ENCODE data around the gene ACYP1.
A peak's percentile ranks its signal among the peaks of the same experiment; 100 is the strongest.
"Not testable (repeated sequence)": the region's sequence is repeated elsewhere in the genome, so short reads cannot be mapped to it uniquely, and the experiment has no call there.

Gene ACYP1

DNA sequence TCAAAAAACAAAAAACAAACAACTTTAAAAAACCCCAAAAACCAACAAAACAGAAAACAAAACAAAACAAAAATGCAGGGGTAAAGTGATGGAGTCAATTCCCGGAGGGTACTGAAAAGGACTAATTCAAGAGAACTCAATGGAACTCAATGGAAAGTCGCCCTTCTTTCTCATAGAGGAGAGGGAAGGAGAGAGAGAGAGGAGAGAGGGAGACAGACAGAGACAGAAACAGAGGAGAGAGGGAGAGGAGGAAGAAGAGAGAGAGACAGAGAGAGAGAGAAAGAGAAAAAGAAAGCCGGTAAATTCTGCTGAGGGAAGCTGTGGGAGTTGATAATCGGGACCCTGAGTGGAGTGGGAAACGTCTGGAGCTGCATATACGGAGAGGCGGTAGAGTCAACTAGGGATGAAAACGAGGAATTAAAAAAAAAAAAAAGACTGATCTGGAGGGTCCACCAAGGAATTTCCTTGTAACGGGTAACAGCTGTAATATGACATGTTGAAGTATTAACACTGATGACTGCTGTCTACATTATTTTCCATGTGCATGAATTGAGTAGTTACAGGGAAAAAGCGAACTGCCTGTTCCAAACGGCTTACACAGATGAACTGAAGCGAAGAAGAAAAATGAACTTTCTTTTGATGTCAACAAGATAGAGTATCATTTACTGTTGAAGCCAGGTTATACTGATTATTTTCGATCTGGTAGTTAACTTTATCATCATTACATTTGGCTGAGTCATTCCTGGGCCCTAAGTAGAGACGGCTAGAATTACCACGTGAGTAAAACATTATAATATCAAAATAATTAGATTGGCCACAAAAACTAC is 4.7 kb upstream of the ACYP1 start:
- DNase-seq (ENCODE audit: low read depth in 2 of 2) = no peak

DNA sequence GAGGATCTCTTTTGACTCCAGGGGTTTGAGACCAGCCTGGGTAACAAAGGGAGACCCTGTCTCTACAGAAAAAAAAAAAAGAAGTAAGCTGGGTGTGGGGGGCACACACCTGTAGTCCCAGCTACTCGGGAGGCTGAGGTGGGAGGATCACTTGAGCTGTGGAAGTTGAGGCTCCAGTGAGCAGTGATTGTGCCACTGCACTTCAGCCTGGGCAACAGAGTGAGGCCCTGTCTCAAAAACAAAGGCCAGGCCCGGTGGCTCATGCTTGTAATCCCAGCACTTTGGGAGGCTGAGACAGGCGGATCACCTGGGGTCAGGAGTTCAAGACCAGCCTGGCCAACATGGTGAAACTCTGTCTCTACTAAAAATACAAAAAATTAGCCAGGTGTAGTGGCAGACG is 3.9 kb upstream of the ACYP1 start:
- not testable (repeated sequence) for DNase-seq (ENCODE audit: low read depth in 2 of 2)

DNA sequence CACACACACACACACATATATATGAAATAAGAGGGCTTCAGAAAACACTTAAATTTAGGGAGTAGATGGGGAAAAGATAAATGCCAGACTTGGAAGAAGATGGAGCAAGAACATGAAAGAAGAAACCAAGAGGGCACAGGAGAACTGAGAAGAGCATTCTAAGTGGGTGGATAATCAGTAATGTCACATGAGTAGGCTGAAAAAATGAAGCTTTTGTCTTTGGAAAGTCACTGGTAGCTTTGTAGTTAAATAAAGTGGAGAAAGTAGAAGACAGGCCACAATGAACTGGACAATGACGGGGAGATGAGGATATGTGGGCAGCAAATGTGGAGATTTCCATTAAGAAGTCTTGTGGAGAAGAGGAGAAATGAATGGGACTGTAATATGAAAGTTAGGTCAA is 3.4 kb upstream of the ACYP1 start:
- DNase-seq (ENCODE audit: low read depth in 2 of 2) = no peak

DNA sequence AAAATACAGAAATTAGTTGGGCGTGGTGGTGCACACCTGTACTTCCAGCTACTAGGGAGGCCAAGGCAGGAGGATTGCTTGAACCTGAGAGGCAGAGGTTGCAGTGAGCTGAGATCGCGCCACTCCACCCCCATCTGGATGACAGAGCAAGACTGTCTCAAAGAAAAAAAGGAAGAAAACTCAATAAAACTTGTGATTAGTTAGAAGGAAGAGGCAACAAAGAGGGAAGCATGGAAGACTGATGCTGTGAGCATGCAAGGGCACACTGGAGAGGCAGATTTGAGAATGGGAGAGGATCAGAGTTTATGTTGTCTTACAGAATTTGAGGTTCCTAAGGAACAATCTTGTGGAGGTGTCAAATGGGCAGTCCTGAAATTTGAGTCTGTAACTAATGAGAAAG is 2.9 kb upstream of the ACYP1 start:
- no peak for DNase-seq (ENCODE audit: low read depth in 2 of 2)

DNA sequence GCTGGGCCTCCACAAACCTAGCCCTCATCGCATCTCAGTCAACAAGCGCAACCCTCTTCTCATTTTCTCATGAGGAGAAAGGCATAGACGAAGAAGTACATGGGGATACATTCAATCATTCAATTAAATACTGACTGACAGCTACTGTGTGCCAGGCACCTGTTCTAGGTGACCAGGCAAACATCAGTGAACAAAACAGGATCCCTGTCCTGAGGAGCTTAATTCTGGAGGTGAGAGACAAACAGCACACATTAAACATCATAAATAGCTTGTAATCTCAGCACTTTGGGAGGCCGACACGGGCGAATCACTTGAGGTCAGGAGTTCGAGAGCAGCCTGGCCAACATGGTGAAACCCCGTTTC is 362 bp upstream of the ACYP1 start:
- DNase-seq (ENCODE audit: low read depth in 2 of 2) = no peak

DNA sequence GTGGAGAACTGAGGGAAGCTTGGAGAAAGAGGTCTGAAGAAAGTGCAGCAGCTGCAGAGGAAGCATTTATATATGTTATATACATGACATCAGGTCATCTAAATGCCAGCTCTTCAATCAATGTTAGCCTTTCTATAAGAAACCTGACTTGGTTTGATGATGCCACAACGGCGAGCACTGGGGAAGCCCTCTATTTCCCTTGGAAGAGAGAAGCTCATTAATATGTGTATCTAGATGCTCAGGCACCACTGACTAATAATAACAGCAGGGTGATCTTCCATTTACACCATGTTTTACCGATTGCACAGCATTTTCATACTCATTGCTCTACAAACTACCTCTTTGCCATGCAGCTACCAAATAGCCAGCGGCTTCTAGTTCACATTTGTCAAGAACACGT is 811 bp downstream of the ACYP1 start:
- DNase-seq (ENCODE audit: low read depth in 2 of 2) = no peak

DNA sequence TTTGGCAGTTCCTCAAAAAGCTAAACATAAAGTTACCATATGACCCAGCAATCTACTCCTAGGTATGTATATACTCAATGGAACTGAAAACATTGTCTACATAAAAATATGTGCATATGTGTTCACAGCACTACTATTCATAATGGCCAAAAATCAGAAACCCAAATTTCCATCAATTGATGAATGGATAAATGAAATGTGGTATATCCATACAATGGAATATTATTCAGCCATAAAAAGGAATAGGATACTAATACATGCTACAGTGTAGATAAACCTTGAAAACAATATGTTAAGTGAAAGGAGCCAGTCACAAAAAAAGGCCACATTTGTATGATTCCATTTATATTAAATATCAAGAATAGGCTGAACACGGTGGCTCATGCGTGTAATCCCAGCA is 3.4 kb downstream of the ACYP1 start:
- DNase-seq (ENCODE audit: low read depth in 2 of 2) = no peak

DNA sequence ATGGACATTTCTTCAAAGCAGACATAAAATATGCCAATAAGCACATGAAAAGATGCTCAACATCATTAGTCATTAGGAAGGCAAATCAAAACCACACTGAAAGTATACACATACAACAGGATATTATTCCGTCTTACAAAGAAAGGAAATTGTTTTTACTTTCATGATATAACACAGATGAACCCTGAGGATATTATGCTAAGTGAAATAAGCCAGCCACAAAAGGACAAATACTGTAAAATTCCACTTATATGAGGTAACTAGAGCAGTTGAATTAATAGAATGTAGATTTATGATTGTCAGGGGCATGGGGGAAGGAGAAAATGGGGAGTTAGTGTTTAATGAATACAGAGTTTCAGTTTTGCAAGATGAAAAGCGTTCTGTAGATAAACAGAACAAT is 4.2 kb downstream of the ACYP1 start:
- no peak for DNase-seq (ENCODE audit: low read depth in 2 of 2)

DNA sequence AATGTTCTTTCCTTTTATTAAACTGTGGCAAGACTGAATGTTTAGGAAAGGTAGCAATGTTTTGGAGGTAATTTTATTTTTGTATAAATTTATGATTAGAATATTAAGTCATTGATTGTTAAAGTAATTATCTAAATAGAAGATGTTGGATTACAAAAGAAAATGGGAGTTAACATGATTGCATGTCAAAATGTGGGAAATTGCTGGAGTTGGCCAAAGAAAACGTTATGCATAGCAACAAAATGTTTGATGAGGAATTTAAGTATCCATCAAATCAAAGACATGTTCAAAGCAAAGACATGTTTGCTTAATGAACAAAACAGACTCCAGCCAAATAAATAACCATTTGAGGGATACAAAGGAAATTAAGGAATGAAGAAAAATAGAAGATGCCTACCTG is 9.4 kb downstream of the ACYP1 start:
- no peak for DNase-seq (ENCODE audit: low read depth in 2 of 2)

DNA sequence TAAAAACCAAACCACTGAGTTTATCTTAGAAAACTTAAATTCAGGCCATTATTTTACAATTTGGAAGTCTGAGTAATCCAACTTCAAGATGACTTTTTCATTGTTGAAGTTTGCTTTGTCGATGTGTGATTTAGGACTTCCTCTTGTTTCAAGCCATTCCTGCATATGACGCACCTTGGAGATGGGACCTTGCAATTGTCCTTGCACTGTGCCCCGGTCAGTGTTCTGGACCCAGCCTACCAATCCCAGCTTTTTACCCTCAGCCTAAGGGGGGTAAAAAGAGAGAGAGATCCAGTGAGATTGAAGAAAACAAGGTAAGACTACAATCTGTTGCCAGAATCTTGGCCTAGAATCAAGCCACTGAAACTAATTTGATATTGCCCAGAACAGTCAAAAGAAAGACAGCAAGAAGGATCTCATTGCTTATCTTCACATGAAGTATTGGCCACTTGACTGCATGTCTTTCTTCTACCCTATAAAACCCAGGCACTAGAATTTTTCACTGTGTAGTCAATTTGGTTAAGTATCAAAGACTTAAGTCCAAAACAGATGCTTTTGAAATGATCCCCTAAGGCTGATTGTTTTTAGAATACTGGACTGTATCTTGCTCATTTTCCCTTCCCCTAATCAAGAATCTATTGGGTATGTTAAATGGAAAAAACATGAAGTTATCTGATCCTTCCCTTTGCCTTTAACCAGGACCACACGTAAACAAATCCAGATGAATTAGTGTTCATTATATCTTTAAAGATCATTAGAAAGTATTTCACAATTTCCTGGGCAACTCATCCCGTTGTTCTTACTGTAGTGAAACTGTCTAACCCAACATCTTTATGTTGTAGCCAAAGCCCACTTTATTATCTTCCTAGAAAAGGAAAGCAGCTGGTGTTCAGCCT is 10.2 kb downstream of the ACYP1 start:
- no peak for DNase-seq (ENCODE audit: low read depth in 2 of 2)

DNA sequence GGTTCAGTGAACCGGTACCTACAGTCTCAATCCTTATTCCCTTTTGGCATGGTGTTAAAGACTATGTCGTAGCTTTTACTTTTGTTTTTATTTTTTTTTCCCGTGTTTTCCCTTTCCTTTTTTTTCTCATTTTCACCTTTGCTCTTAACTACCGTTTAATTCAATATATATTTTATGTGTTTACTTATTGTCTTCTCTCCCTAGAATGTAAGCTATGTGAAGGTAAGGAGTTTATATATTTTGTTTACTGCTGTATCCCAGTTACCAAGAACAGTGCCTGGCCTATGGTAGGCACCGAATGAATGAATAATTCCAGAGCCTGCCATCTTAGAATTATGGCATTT is 12.3 kb downstream of the ACYP1 start:
- no peak for DNase-seq (ENCODE audit: low read depth in 2 of 2)

DNA sequence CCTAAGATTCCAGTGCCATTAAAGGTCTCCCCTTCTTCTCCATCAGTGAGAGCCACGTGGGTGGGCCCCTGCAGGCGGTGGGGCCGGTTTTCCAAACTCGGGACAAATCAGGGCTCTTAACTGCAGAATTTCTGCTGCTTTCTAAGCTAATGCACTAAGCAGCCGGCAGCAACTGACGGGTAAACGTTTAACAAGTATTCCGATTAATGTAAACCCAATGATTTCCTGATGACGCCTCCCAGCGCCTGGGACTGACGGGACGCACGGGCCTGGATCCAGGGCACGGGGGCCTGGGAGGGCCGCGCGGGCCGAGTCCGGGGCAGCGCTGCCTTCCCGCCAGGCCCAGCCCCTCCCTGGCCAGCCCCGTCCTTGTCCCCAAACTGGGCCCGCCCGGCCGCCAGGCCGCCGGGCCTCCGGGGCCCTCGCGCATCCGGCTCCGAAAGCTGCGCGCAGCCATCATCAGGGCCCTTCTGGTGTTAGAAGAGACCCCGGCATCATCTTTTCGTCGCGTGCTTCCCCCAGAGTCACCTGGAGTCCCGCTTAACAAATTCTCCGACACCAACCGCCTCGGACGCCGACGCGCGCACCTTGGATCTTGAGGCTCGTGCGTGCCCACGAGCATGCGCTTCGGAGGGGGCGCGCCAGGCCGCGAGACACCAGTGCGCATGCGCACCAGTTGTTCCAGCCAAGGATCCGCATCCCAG is 12.8 kb downstream of the ACYP1 start, which contains the start of gene MLH3:
MLH3 (minus strand) TSS at position 616 of the 704 bp plus-strand sequence. CDS start 1,812 bp downstream, outside the sequence.
- DNase-seq (ENCODE audit: low read depth in 2 of 2) = peak; percentile 64 to 70

DNA sequence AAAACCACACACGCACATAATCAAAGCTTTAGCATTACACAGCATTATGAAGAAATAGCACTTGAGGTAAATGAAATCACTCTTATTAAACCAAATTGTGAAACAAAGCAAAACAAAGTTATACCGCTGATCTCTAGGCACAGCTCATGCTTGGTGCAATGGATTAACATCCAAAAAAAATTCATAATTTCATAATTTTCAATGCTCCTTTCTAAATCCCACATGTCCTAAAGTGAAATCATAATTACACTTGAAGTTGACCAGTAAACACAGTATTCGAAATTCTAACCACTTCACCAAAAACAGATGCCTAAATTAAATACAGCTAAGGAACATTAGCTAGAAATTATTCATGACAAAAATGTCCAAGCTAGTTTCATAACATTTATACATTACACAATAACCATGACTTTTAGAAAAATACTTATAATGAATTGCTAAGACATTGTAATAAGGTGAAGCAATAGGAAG is 14.1 kb downstream of the ACYP1 start:
- DNase-seq (ENCODE audit: low read depth in 2 of 2) = no peak

DNA sequence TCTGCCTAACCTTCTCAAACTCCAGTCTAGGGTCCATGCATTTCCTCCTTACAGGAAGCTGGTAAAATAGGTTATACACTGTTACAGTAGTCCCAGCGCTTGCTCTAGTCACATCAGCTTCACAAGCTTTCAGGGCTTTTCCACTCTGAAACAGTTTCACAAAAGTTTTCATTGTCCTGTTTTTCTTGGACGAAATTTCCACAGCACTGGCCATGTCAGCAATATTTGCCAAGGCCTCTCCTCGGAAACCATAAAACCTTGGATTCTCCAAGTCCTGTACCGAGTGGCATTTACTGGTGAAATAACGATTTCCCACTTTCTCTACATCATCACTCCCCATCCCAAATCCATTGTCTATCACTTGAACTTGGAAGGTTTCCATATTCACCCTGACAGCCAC is 14.7 kb downstream of the ACYP1 start:
- DNase-seq (ENCODE audit: low read depth in 2 of 2) = no peak

DNA sequence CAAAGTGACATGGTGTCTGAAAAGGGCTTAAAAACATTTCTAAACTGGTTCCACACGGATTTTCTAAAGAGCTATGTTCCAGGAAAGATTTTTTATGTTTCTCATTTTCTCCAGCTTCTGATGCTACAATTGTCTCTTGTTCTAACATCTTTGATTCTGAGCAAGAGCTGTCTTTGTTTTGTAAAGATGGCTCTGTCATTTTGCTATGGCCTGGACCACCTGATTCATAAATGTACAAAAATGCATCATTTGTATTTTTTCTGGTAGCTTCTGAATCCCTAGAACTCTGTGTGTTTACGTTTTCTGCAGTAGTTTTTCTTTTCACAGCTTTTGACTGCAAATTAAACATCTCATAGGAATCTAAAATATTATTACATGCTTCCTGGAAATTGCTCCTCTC is 15.7 kb downstream of the ACYP1 start:
- DNase-seq (ENCODE audit: low read depth in 2 of 2) = no peak

DNA sequence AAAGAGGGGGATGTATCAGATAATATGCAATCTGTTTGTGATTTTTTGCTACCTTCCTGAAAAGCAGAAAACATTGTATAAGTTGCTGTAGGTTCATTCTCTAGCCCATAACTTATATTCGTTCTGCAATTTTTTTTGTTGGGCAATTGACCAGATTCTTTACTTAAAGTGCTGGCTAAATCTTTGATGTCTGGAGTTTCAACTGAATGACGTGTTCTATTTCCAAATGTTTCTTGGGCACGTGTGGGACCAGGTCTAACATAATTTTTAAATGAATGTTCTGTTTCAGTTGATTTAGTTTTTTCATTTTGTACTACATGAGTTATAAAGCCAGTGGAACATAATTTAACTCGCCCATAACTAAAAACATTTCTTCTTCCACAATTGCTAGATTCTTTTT is 16.3 kb downstream of the ACYP1 start:
- no peak for DNase-seq (ENCODE audit: low read depth in 2 of 2)

DNA sequence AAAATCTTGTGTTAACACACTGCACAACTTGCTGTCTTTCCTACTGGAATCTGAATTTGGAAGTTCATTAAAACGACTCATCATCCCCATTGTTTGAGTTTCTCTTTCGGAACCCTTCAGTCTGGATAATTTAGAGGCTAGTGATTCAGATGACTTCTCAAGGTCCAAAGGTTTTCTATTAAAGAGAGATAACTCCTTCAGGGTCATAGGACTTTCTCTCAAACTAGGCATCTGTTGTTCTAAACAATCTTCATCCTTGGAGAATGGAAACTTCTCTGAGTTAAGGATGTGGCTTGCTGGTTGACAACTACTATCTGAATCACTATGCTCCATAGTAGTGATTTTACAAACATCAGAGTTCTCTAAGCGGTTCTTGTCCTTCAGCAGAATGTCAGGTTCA is 16.9 kb downstream of the ACYP1 start:
- no peak for DNase-seq (ENCODE audit: low read depth in 2 of 2)

DNA sequence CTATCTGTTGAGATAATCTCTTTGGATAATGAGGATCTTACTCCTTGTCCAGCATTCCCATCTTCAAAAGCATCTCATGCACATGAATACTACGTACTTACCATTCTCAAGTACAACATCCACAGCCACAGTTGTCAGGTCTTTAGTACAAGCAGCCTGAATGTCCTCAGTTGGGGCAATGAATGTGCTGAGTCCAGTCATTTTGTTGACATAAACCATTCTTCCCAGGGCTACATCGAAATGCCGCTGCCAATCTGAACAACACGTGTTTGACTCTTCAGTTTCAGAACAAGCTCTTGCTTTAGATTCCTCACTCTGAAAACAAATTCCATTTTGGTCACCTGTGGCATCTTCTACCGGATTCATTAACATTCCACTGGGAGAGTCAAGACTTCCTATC is 17.5 kb downstream of the ACYP1 start:
- DNase-seq (ENCODE audit: low read depth in 2 of 2) = no peak

DNA sequence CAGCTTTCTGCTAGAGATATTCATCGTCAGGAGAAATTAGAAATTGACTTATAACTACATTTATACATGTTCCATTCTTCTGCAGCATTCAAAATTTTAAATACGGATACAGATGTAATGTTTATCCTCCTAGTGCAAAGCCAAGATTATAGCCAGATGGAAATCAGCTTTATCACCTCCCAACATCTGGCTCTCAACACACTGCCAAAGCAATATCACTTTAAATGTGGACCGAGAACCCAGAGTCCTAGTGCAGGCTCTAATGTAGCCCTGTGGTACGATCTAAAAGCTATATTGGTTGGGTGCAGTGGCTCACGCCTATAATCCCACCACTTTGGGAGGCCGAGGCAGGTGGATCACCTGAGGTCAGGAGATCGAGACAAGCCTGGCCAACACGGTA is 19.1 kb downstream of the ACYP1 start:
- DNase-seq (ENCODE audit: low read depth in 2 of 2) = no peak

DNA sequence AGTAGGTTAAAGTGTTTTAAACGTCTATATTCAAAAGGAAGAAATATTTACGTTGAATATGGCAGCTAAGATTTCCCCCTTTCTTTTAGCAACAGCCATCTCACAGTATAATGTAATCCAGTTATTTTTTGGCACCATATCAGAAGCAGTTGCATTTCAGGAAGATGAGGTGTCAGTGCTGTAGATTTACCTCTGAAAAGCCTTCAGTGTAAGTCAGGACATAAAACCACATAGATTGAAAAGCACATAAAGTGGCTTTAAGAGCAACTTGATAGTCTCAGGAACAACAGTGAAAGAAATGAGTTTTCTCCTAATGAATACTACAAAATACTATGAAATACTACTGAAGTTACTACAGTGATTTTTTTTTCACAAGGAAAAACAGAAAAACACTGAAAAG is 19.5 kb downstream of the ACYP1 start:
- no peak for DNase-seq (ENCODE audit: low read depth in 2 of 2)

DNA sequence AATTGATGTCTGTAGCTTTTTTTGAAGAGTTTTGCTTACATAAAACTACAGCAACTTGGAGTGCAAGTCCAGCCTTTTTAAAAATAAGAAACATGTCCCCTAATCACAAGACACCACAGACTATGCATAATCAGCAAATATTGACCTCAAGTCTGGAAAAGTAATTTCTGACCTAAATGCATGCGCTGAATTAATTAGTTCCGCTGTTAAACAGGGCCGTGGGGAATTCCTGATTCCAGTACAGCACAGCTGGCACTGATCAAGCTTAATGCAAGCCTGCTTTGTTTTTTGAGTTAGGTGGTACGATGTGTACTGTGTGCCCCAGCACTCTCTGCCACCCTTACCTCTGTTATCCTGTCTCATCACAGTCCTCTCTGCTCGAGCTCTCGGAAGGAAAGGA is 21.8 kb downstream of the ACYP1 start:
- no peak for DNase-seq (ENCODE audit: low read depth in 2 of 2)

DNA sequence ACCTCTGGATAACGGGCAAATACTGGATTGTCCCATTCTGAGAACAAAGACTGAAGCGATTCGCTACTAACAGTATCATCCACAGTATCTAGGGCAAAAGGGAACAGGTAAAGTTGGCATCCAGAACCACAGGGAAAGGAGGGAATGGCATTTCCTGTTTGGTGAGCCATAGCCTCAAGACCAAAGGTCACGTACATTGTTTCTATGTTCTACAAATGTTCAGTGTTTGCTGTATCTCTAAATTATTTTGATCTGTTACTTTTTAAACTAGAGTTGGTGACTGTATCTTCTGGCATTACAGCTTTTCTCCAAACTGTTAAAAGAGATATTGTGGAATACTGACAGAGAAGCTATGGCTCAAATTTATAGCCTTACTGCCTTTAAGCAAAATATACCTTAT is 22.2 kb downstream of the ACYP1 start:
- no peak for DNase-seq (ENCODE audit: low read depth in 2 of 2)
